ENCODE results near the gene ENPP6.
"Not testable (repeated sequence)": the region's sequence is repeated elsewhere in the genome, so short reads cannot be mapped to it uniquely, and the experiment has no call there.

Gene ENPP6

DNA sequence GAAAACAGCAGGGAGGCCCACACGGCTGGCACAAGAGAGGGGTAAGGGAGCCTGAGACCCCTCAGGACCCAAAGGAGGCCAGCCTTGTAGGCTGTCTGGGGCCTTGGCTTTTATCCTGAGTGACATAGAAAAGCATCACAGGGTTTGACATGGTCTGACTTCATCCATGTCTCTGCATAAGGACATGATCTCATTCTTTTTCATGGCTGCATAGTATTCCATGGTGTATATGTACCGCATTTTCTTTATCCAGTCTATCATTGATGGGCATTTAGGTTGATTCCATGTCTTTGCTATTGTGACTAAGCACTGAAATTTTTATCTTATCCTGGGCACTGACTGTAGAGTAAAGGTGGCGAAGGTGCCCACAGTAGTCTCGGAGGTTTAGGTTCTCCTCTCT lies 166.4 kb downstream of the ENPP6 start:
- not testable (repeated sequence) for DNase-seq

DNA sequence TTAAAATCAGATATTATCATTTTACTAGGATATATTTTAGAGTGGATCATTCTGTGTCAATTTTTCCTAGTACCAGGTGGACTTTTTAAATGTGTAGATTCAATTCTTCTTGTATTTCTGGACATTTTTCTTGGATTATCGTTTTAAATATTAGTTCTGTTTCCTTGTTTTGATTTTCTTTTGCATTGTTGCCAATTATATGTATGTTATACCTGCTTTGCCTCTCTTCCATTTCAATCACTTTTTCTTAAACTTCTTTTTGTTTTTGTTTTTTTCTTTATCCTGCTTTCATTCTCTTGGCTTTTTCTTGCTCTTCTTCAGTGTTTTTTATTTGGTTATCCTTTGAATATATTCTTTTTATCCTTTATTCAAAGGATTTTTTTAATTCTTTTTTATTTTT lies 171.5 kb downstream of the ENPP6 start:
- DNase-seq = no peak

DNA sequence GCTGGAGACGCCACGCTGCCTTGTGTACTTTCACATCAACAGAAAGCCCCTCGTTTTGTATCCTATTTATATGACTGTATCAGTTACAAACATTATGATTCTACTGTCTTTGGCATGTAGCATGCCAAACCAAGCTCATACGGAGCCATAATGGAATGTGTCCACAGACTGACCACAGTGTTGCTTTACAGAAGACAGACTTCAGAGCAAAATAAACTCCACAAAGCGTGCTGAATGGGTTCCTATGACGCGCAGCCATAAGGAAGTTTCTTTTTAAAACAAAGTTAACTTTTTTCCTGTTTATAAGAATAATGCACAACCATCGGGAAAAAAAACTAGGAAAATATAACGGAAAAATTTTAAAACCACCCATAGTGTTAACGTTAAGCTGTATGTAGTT lies 176.5 kb downstream of the ENPP6 start:
- DNase-seq = no peak

DNA sequence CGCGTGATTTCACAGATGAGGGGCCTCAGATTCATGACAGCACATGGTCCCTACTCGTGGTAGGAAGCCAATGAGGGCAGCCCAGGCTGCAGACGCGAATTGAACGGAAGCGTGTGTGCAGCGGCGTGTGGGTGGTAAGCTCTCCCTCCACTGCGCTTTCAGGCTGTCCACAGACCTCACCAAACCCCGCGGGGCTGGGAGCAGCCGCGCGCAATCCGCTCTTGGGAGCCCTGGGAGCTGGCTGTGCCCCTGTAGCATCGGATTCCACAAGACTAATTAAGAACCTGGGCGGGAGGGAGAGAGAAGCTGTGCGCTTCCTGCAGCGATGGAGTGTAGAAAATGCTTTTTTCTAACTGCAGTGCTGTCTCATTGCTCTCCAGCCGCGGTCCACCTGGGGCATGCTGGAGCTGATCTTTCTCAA lies 177.7 kb downstream of the ENPP6 start:
- no peak for DNase-seq

Measured in NCI-H1092 (cell line).